Gastrocnemius medialis (tissue), 4 donors: Measurements from ENCODE around the gene BRI3. TPM values are rescaled to one million over a fixed set of nuclear protein-coding genes. Genes with fewer than 3 reads are reported as not detected.

ENCODE experiments used
- ATAC-seq, 2 donors: fragments of 150-250 bp; one replicate each; pipeline ENCODE4 v1.9.1; 2016
- DNase-seq, 2 donors: peaks; one replicate each; pipeline ENCODE4 v3.0.0-alpha.2; 2019
- H3K27ac ChIP-seq, 4 donors: fragments of 200-600 bp; sonication (generic); 1 replicate in 1 of 4; 2 replicates in 3 of 4; pipeline ENCODE4 v1.5.1; 2016 to 2018; ENCODE audit warnings: mild to moderate bottlenecking in 2 of 4, moderate library complexity in 1 of 4
- H3K27me3 ChIP-seq, 3 donors: fragments of 200-600 bp; sonication (generic) in 2 of 3; 1 replicate in 1 of 3; 2 replicates in 2 of 3; pipeline versions ENCODE4 v1.5.1 to v1.6.0; 2016 to 2019; ENCODE audit warnings: mild to moderate bottlenecking in 1 of 3, moderate library complexity in 1 of 3
- H3K36me3 ChIP-seq, 2 donors: fragments of 200-600 bp; sonication (generic) in 1 of 2; one replicate each; pipeline ENCODE4 v1.5.1; 2017 to 2018
- H3K4me1 ChIP-seq, 2 donors: fragments of 200-600 bp; sonication (generic) in 1 of 2; one replicate each; pipeline ENCODE4 v1.5.1; 2016 to 2017; ENCODE audit warnings: mild to moderate bottlenecking in 2 of 2
- H3K4me3 ChIP-seq, 4 donors: fragments of 200-600 bp; sonication (generic) in 3 of 4; 1 replicate in 1 of 4; 2 replicates in 3 of 4; pipeline ENCODE4 v1.5.1; 2016 to 2019; ENCODE audit warnings: mild to moderate bottlenecking in 2 of 4
- H3K9me3 ChIP-seq, 3 donors: fragments of 200-600 bp; sonication (generic) in 2 of 3; 1 replicate in 1 of 3; 2 replicates in 2 of 3; pipeline ENCODE4 v1.5.1; 2016 to 2019
- CTCF ChIP-seq, 5 experiments: fragments of 450-650 bp in 3 of 5; fragments of 200-600 bp in 2 of 5; sonication (generic) in 2 of 5; IDR thresholded peaks in 4 of 5; conservative IDR thresholded peaks in 1 of 5; 1 replicate in 4 of 5; 2 replicates in 1 of 5; pipeline ENCODE4 v1.5.1; 2016 to 2019; ENCODE audit warnings: antibody characterized with exemption in 5 of 5, mild to moderate bottlenecking in 3 of 5, moderate library complexity in 3 of 5
- POLR2A ChIP-seq, 2 donors: fragments of 450-650 bp; IDR thresholded peaks; one replicate each; pipeline ENCODE4 v1.6.1; 2017; ENCODE audit warnings: antibody characterized with exemption in 2 of 2, mild to moderate bottlenecking in 2 of 2, moderate library complexity in 2 of 2
- in situ Hi-C, 4 donors: fragments of 200-750 bp; cut with MboI; loops; one replicate each; pipeline versions ENCODE4 v1.15.0 to v1.8.0; 2017; ENCODE audit warnings: low sequenced_read_pairs in 4 of 4
- intact Hi-C: fragments of 100-400 bp; cut with DNase I; formaldehyde crosslinking; loops from one replicate; pipeline ENCODE4 v1.15.1; 2023; ENCODE audit warnings: low total_unique reads
- total RNA-seq, 4 donors: library from RNA; depleted of rRNA; stranded (reverse); fragments of >200 nt; gene quantifications; one replicate each; pipeline versions ENCODE4 v1.1.0 to v1.2.3, GENCODE V29; 2016

Gene BRI3
- total RNA-seq, 4 donors from 2014 or later: 60.5 to 180 (median 114) TPM

GRCh38 chr7:98266840-98267239 is 14.6 kb upstream of the BRI3 start:
- DNase-seq (no peak), ATAC-seq (peak in 1 of 2 donors; percentile 61)
- no peaks in the 10 kb centered on the region for H3K4me1 ChIP-seq
- in situ Hi-C loops: loop anchor here in 2 of 4 donors (25.0 kb wide), 2 partner anchors 145 to 155 kb away; partner anchors contain the start of genes BAIAP2L1 (in 1 of the 2) and LMTK2 (in 1 of the 2)
- peaks cover 0 to 6% of the 10 kb centered on the region in 2 donors for H3K36me3 ChIP-seq
- no peak overlapping the region for H3K4me3 ChIP-seq
- H3K9me3 ChIP-seq: no peaks in the 10 kb centered on the region
- intact Hi-C loops: loop anchor here (5.0 kb wide), 1 partner anchor 135 kb away; the partner anchor contains the start of gene BAIAP2L1
- no peak overlapping the region for H3K27ac ChIP-seq
- H3K27me3 ChIP-seq: no peaks in the 10 kb centered on the region
- peak; percentile 16 to 51 (median 31) for TF ChIP-seq CTCF (IDR thresholded peaks at IDR 0.05 in 4 of 5, conservative IDR thresholded peaks at IDR 0.05 in 1 of 5)
- TF ChIP-seq POLR2A (IDR thresholded peaks at IDR 0.05): no peak

GRCh38 chr7:98267303-98267702 is 14.2 kb upstream of the BRI3 start:
- peaks cover 0 to 1% of the 10 kb centered on the region in 2 donors for H3K36me3 ChIP-seq
- TF ChIP-seq CTCF (IDR thresholded peaks at IDR 0.05 in 4 of 5, conservative IDR thresholded peaks at IDR 0.05 in 1 of 5) (no peak), POLR2A (IDR thresholded peaks at IDR 0.05) (no peak)
- ATAC-seq: no peak
- intact Hi-C loops: loop anchor here (5.0 kb wide), 1 partner anchor 135 kb away; the partner anchor contains the start of gene BAIAP2L1
- no peak overlapping the region for H3K4me3 ChIP-seq
- H3K27ac ChIP-seq: no peak overlapping the region
- DNase-seq: no peak
- H3K4me1 ChIP-seq: no peaks in the 10 kb centered on the region
- in situ Hi-C loops: loop anchor here in 2 of 4 donors (25.0 kb wide), 2 partner anchors 145 to 155 kb away; partner anchors contain the start of genes BAIAP2L1 (in 1 of the 2) and LMTK2 (in 1 of the 2)
- H3K27me3 ChIP-seq: no peaks in the 10 kb centered on the region
- H3K9me3 ChIP-seq: no peaks in the 10 kb centered on the region

- H3K27ac ChIP-seq: peak overlapping the region; percentile 3 to 40 (median 23)
- peak in 1 of 2 donors; percentile 9 for ATAC-seq
These were observed 5.2 kb upstream of the BRI3 start for GRCh38 chr7:98276241-98276761.

GRCh38 chr7:98278408-98278807 is 3.1 kb upstream of the BRI3 start:
- TF ChIP-seq CTCF (IDR thresholded peaks at IDR 0.05 in 4 of 5, conservative IDR thresholded peaks at IDR 0.05 in 1 of 5): no peak
- peak in 1 of 2 donors; percentile 21 for TF ChIP-seq POLR2A (IDR thresholded peaks at IDR 0.05)
- intact Hi-C loops: no loop called here
- no peaks in the 10 kb centered on the region for H3K36me3 ChIP-seq
- H3K9me3 ChIP-seq: no peaks in the 10 kb centered on the region
- H3K27ac ChIP-seq: peak overlapping the region in 3 of 4 donors; percentile 27 to 39 (median 29)
- in situ Hi-C loops: no loop called here
- DNase-seq: peak in 1 of 2 donors; percentile 27
- peaks cover 7% of the 10 kb centered on the region in 2 donors for H3K4me1 ChIP-seq
- no peak for ATAC-seq
- no peaks in the 10 kb centered on the region for H3K27me3 ChIP-seq
- no peak overlapping the region for H3K4me3 ChIP-seq

More at GRCh38 chr7:98276241-98276761, 5.2 kb upstream of the BRI3 start:
- in situ Hi-C loops: no loop called here
- no peaks in the 10 kb centered on the region for H3K36me3 ChIP-seq
- DNase-seq: no peak
- H3K9me3 ChIP-seq: no peaks in the 10 kb centered on the region
- TF ChIP-seq CTCF (IDR thresholded peaks at IDR 0.05 in 4 of 5, conservative IDR thresholded peaks at IDR 0.05 in 1 of 5) (no peak), POLR2A (IDR thresholded peaks at IDR 0.05) (no peak)
- H3K27me3 ChIP-seq: no peaks in the 10 kb centered on the region
- H3K4me1 ChIP-seq: peaks cover 0 to 7% of the 10 kb centered on the region in 2 donors
- intact Hi-C loops: no loop called here
- no peak overlapping the region for H3K4me3 ChIP-seq
